HCT116 (cell line): ENCODE measurements around the gene KCNQ1OT1.

Source experiments
- CTCF ChIP-seq, 3 experiments: fragments of 200-600 bp in 1 of 3; sonication (generic) in 1 of 3; IDR thresholded peaks in 2 of 3; conservative IDR thresholded peaks in 1 of 3; 2 replicates each; pipeline ENCODE4 v1.5.1; 2012 to 2017; ENCODE audit warnings: low read depth in 2 of 3, low read length in 2 of 3, antibody characterized with exemption in 1 of 3, borderline replicate concordance in 1 of 3, control low read depth in 1 of 3, mild to moderate bottlenecking in 1 of 3, mixed read lengths in 1 of 3, mixed run types in 1 of 3, moderate library complexity in 1 of 3; ENCODE audit not compliant: insufficient read depth in 1 of 3
- ELF1 ChIP-seq: IDR thresholded peaks from 2 replicates; pipeline ENCODE4 v1.6.1; 2012; ENCODE audit warnings: low read depth, borderline replicate concordance
- EZH2 ChIP-seq: fragments of 200-600 bp; sonication (generic); IDR thresholded peaks from 2 replicates; pipeline ENCODE4 v1.6.1; 2017; ENCODE audit warnings: antibody characterized with exemption, mixed run types
- EZH2phosphoT487 ChIP-seq: fragments of 200-600 bp; IDR thresholded peaks from 2 replicates; pipeline ENCODE4 v1.6.1; 2018; ENCODE audit warnings: antibody characterized with exemption, borderline replicate concordance
- JUND ChIP-seq: IDR thresholded peaks from 2 replicates; pipeline ENCODE4 v1.6.1; 2012
- MAX ChIP-seq: IDR thresholded peaks from 2 replicates; pipeline ENCODE4 v1.6.1; 2012
- POLR2A ChIP-seq: IDR thresholded peaks from 2 replicates; pipeline ENCODE4 v1.7.0; 2011; ENCODE audit warnings: borderline replicate concordance; ENCODE audit not compliant: insufficient read depth, insufficient read length; ENCODE audit errors: extremely low read depth
- POLR2AphosphoS5 ChIP-seq: IDR thresholded peaks from 2 replicates; pipeline ENCODE4 v1.6.1; 2011; ENCODE audit warnings: mild to moderate bottlenecking, low read depth, low read length, moderate library complexity
- RAD21 ChIP-seq: IDR thresholded peaks from 2 replicates; pipeline ENCODE4 v1.6.1; 2012; ENCODE audit warnings: low read depth, mild to moderate bottlenecking
- SIN3A ChIP-seq: IDR thresholded peaks from 2 replicates; pipeline ENCODE4 v1.6.1; 2012; ENCODE audit warnings: low read depth
- SRF ChIP-seq: IDR thresholded peaks from 2 replicates; pipeline ENCODE4 v1.6.1; 2012; ENCODE audit warnings: low read depth
- YY1 ChIP-seq: IDR thresholded peaks from 2 replicates; pipeline ENCODE4 v1.6.1; 2011; ENCODE audit warnings: low read length, low read depth, moderate library complexity, mild to moderate bottlenecking; ENCODE audit not compliant: insufficient replicate concordance; ENCODE audit errors: extremely low read depth
- ZBTB33 ChIP-seq: IDR thresholded peaks from 2 replicates; pipeline ENCODE4 v1.6.1; 2011; ENCODE audit warnings: mild to moderate bottlenecking, low read length, moderate library complexity; ENCODE audit not compliant: insufficient replicate concordance; ENCODE audit errors: extremely low read depth
- ZNF274 ChIP-seq: fragments of 200-500 bp; sonication (Bioruptor generic); IDR thresholded peaks from 2 replicates; pipeline ENCODE4 v1.6.1; 2014; ENCODE audit warnings: mild to moderate bottlenecking, low read depth, low read length, inconsistent platforms

GRCh38 chr11:2567026-2567671, 132.6 kb downstream of the KCNQ1OT1 start:
- no peak for TF ChIP-seq CTCF (IDR thresholded peaks at IDR 0.05 in 2 of 3, conservative IDR thresholded peaks at IDR 0.05 in 1 of 3; ENCODE audit: borderline replicate concordance in 1 of 3, insufficient read depth in 1 of 3, low read depth in 2 of 3, low read length in 2 of 3)
- TF ChIP-seq POLR2A: no peak
- TF ChIP-seq EZH2phosphoT487: no peak
- no peak for TF ChIP-seq MAX
- no peak for TF ChIP-seq POLR2AphosphoS5
- TF ChIP-seq ELF1: no peak
- TF ChIP-seq ZBTB33: no peak
- no peak for TF ChIP-seq RAD21
- TF ChIP-seq JUND: no peak
- TF ChIP-seq ZNF274: no peak
- TF ChIP-seq EZH2: no peak
- no peak for TF ChIP-seq YY1
- TF ChIP-seq SRF: no peak
- TF ChIP-seq SIN3A: no peak
